ENCODE measurements around the gene NAXE. TPM values are rescaled to one million over a fixed set of nuclear protein-coding genes. Genes with fewer than 3 reads are reported as not detected.

The NAXE gene
- 237 and 261 TPM in 2 replicates for total RNA-seq (2014; rRNA removed)
- percentile 91 among the genes with signal in this experiment for Bru-seq, nascent RNA
- BruChase-seq, experiment 1, labeled RNA remaining after a 6-hour chase, result percentile 90 among the genes with signal in this experiment
- BruChase-seq, experiment 2, labeled RNA remaining after a 2-hour chase, result percentile 79 among the genes with signal in this experiment
- long read RNA-seq, transcript NAXE-203 (6 exons, 1,125 nt), result major isoform, 179 of 235 reads
- long read RNA-seq, transcript NAXE-205 (2 exons, 529 nt), result minor isoform, 5 of 235 reads
- long read RNA-seq, partial matches to known transcripts, result 29 of 235 reads
- long read RNA-seq, other reads (novel, unspliced or antisense), result 20 of 235 reads

DNA sequence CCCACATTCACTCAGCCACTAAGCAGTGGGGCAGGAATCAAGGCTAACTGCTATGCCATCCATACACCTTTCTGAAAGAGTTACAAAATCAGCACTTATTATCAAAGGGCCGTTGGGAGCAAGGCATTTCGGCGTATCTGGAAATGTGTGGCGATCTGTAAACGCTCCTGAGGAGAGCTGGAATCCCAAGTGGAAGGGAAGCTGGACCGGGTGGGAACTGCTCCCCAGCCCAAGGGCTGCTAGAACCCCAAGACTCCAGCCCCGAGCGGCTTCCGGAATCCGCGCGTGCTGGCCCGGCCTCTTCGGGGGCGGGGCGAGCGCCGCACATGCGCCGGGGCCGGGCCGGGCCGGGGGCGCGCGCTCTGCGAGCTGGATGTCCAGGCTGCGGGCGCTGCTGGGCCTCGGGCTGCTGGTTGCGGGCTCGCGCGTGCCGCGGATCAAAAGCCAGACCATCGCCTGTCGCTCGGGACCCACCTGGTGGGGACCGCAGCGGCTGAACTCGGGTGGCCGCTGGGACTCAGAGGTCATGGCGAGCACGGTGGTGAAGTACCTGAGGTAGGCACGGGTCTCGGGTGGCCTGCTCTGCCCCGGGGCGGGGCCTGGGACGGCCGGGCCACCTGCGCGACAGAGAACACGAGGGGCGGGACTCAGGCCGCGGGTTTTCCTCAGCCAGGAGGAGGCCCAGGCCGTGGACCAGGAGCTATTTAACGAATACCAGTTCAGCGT, at the start of gene NAXE:
Gene NAXE (plus strand): TSS at position 345 of the 726 bp plus-strand sequence. CDS start 29 bp downstream, at position 374.
- intact Hi-C loops (cut with micrococcal nuclease), result no loop called here
- peaks cover 31% of the 10 kb centered on the region for H3K36me3 ChIP-seq (ENCODE audit: low read depth, low read length)
- peak; percentile 71 for DNase-seq

DNA sequence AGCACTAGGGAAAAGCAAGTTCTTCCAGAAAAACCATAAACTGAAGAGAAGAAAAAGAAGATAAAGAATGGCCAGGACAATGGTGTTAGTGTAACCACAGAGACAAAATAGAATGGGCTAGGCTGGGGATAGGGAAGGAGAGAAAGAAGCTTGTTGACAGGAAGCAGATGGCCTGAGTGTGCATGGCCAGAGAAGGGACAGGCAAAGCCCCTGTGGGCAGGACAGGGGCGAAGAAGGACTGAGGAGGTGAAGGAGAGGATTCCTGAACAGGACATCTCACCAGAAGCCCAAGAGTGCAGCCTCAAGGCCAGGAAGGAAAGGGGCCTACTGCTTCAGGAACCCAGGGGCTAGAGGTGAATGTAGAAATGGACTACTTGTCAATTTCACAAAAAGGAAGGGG, 48.5 kb upstream of the NAXE start:
- POLR2A ChIA-PET (ENCODE audit: unreplicated experiment), result interaction anchor here (0.6 to 0.7 kb wide), 2 partner anchors 11 to 39 kb away, joined by 3 to 8 read pairs; no protein-coding TSS in a partner anchor
- no peaks in the 10 kb centered on the region for H3K9me2 ChIP-seq (replicated peaks; ENCODE audit: low read length)
- DNase-seq (peak; percentile 32), ATAC-seq (peak; percentile 31)
- BruUV-seq (replicated peaks), result no TSS peak
- no peaks in the 10 kb centered on the region for H3K27me3 ChIP-seq (ENCODE audit: low read length)
- TF ChIP-seq EZH2 (IDR thresholded peaks at IDR 0.05; ENCODE audit: low read length, unreplicated experiment) (no peak), EZH2phosphoT487 (IDR thresholded peaks at IDR 0.05; ENCODE audit: borderline replicate concordance, low read length) (no peak)
- TF ChIP-seq, protein P1, sequence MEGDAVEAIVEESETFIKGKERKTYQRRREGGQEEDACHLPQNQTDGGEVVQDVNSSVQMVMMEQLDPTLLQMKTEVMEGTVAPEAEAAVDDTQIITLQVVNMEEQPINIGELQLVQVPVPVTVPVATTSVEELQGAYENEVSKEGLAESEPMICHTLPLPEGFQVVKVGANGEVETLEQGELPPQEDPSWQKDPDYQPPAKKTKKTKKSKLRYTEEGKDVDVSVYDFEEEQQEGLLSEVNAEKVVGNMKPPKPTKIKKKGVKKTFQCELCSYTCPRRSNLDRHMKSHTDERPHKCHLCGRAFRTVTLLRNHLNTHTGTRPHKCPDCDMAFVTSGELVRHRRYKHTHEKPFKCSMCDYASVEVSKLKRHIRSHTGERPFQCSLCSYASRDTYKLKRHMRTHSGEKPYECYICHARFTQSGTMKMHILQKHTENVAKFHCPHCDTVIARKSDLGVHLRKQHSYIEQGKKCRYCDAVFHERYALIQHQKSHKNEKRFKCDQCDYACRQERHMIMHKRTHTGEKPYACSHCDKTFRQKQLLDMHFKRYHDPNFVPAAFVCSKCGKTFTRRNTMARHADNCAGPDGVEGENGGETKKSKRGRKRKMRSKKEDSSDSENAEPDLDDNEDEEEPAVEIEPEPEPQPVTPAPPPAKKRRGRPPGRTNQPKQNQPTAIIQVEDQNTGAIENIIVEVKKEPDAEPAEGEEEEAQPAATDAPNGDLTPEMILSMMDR (conservative IDR thresholded peaks at IDR 0.05; ENCODE audit: low read depth, low read length), result no peak
- H3K9ac ChIP-seq (ENCODE audit: low read length), result no peak overlapping the region
- H2AFZ ChIP-seq (ENCODE audit: low read length), result no peak overlapping the region
- no peaks in the 10 kb centered on the region for H3F3A ChIP-seq (ENCODE audit: low read length, unreplicated experiment)
- H3K27ac ChIP-seq (ENCODE audit: low read length), result no peak overlapping the region
- intact Hi-C loops (cut with micrococcal nuclease), result no loop called here
- H3K4me1 ChIP-seq (ENCODE audit: insufficient read depth, low read length), result 0 out of 2 replicates have a peak, but pooled peaks cover 4% of the 10 kb centered on the region
- CTCF ChIA-PET, result no interaction called here
- H3K4me2 ChIP-seq (ENCODE audit: low read length), result no peak overlapping the region
- no peaks in the 10 kb centered on the region for H3K9me3 ChIP-seq (ENCODE audit: low read length)
- H3K4me3 ChIP-seq (ENCODE audit: low read length), result no peak overlapping the region
- H4K20me1 ChIP-seq (ENCODE audit: low read length), result no peaks in the 10 kb centered on the region
- H3K36me3 ChIP-seq (ENCODE audit: low read depth, low read length), result peaks cover 79% of the 10 kb centered on the region
- H3K79me2 ChIP-seq (ENCODE audit: low read length), result no peaks in the 10 kb centered on the region

More for the DNA sequence above, at the start of gene NAXE:
- peak; percentile 93 for ATAC-seq
- TF ChIP-seq EZH2phosphoT487 (IDR thresholded peaks at IDR 0.05; ENCODE audit: borderline replicate concordance, low read length) (no peak), EZH2 (IDR thresholded peaks at IDR 0.05; ENCODE audit: low read length, unreplicated experiment) (no peak)
- TF ChIP-seq, protein P1 (conservative IDR thresholded peaks at IDR 0.05; ENCODE audit: low read depth, low read length), result no peak
- Histone ChIP-seq H3K79me2 (ENCODE audit: low read length) (peaks cover 13% of the 10 kb centered on the region), H3K4me1 (ENCODE audit: insufficient read depth, low read length) (peaks cover 16% of the 10 kb centered on the region), H3K4me3 (ENCODE audit: low read length) (peak within 1 kb of the TSS; percentile 74), H3K9ac (ENCODE audit: low read length) (peak within 1 kb of the TSS; percentile 80), H2AFZ (ENCODE audit: low read length) (peak within 1 kb of the TSS; percentile 95), H3K4me2 (ENCODE audit: low read length) (peak within 1 kb of the TSS; percentile 92), H3K27ac (ENCODE audit: low read length) (no peak within 1 kb of the TSS; the same call in 1 of the 2 replicates), H3K9me3 (ENCODE audit: low read length) (no peaks in the 10 kb centered on the region), H3F3A (ENCODE audit: low read length, unreplicated experiment) (no peaks in the 10 kb centered on the region), H3K27me3 (ENCODE audit: low read length) (no peaks in the 10 kb centered on the region), H3K9me2 (replicated peaks; ENCODE audit: low read length) (no peaks in the 10 kb centered on the region), H4K20me1 (ENCODE audit: low read length) (no peaks in the 10 kb centered on the region)
- CTCF ChIA-PET, result interaction anchor here (0.5 to 0.8 kb wide), 3 partner anchors 30 to 206 kb away, joined by 3 to 6 read pairs (median 4); no protein-coding TSS in a partner anchor
- POLR2A ChIA-PET (ENCODE audit: unreplicated experiment), result interaction anchor here (0.5 to 0.6 kb wide), 3 partner anchors 91 to 134 kb away, joined by 3 to 4 read pairs (median 3); partner anchors contain the start of gene MEF2D
- no TSS peak for BruUV-seq (replicated peaks)

All from PC-3 (cell line).